Adrenal gland (tissue), 5 donors: ENCODE data around the gene RNF10.

ENCODE experiments used
- CTCF ChIP-seq, 6 experiments: fragments of 450-650 bp in 4 of 6; fragments of 200-600 bp in 2 of 6; sonication (generic) in 1 of 6; IDR thresholded peaks; 1 replicate in 5 of 6; 2 replicates in 1 of 6; pipeline versions ENCODE4 v1.5.1 to v1.8.0; 2016 to 2021; ENCODE audit warnings: antibody characterized with exemption in 6 of 6, mild to moderate bottlenecking in 2 of 6, moderate library complexity in 1 of 6
- POLR2A ChIP-seq, 2 donors: fragments of 450-650 bp; IDR thresholded peaks; one replicate each; pipeline ENCODE4 v1.6.1; 2017; ENCODE audit warnings: antibody characterized with exemption in 2 of 2, mild to moderate bottlenecking in 2 of 2, moderate library complexity in 1 of 2
- donor health status: DM: no; HTN: no; CAD: no.

GRCh38 chr12:120597861-120598260 is 63.7 kb downstream of the RNF10 start:
- TF ChIP-seq POLR2A (IDR thresholded peaks at IDR 0.05) (no peak), CTCF (IDR thresholded peaks at IDR 0.05) (no peak)
